LHCN-M2 (cell line): ENCODE data around the gene SLC2A5. TPM values are rescaled to one million over a fixed set of nuclear protein-coding genes. Genes with fewer than 3 reads are reported as not detected.
"Not testable (repeated sequence)": the region's sequence is repeated elsewhere in the genome, so short reads cannot be mapped to it uniquely, and the experiment has no call there.

Experiments
- DNase-seq: peaks from one replicate; pipeline ENCODE4 v3.0.0-alpha.2; 2012; ENCODE audit warnings: low read depth
- total RNA-seq: library from RNA; depleted of rRNA; stranded (reverse); fragments of >200 nt; gene quantifications from 2 replicates; pipeline ENCODE4 v1.2.3, GENCODE V29; 2014

SLC2A5 gene
- total RNA-seq, 1 experiment from 2014 or later: 0.57 TPM

- DNase-seq: no peak
These were observed 59.7 kb downstream of the SLC2A5 start for GRCh38 chr1:9009438-9010370.

GRCh38 chr1:9008236-9008635 lies 61.2 kb downstream of the SLC2A5 start:
- DNase-seq: no peak

GRCh38 chr1:9006956-9007615 lies 62.3 kb downstream of the SLC2A5 start:
- no peak for DNase-seq

- DNase-seq: no peak
These were observed 64.1 kb downstream of the SLC2A5 start for GRCh38 chr1:9005395-9005708.

- peak; percentile 64 for DNase-seq
These were observed 64.6 kb downstream of the SLC2A5 start for GRCh38 chr1:9004700-9005394.

GRCh38 chr1:9004031-9004699 lies 65.3 kb downstream of the SLC2A5 start:
- no peak for DNase-seq

- DNase-seq: not testable (repeated sequence)
These were observed 67.2 kb downstream of the SLC2A5 start for GRCh38 chr1:9002215-9002560.

GRCh38 chr1:9001534-9002214 lies 67.8 kb downstream of the SLC2A5 start:
- not testable (repeated sequence) for DNase-seq

GRCh38 chr1:8993962-8994675 lies 75.3 kb downstream of the SLC2A5 start:
- DNase-seq: not testable (repeated sequence)

GRCh38 chr1:8992936-8993687 lies 76.3 kb downstream of the SLC2A5 start:
- DNase-seq: no peak

GRCh38 chr1:8989821-8990220 lies 79.6 kb downstream of the SLC2A5 start:
- DNase-seq: no peak

- DNase-seq: no peak
These were observed 80.4 kb downstream of the SLC2A5 start for GRCh38 chr1:8989061-8989460.

- DNase-seq: no peak
These were observed 80.8 kb downstream of the SLC2A5 start for GRCh38 chr1:8988618-8988967.

- peak; percentile 22 for DNase-seq
These were observed 81.4 kb downstream of the SLC2A5 start for GRCh38 chr1:8987881-8988617.

- DNase-seq: no peak
These were observed 82.6 kb downstream of the SLC2A5 start for GRCh38 chr1:8986814-8987190.

GRCh38 chr1:8985915-8986813 lies 83.3 kb downstream of the SLC2A5 start:
- DNase-seq: peak; percentile 89
